NCI-H1436 treated with DMSO at 0.1 percent for 48 hours (cell line): ENCODE data around the gene TOM1L2.
A peak's percentile ranks its signal among the peaks of the same experiment; 100 is the strongest.

ENCODE experiments used
- DNase-seq: peaks from one replicate; lab custom pipeline; 2025; lab: John Stamatoyannopoulos, UW

TOM1L2 gene

DNA sequence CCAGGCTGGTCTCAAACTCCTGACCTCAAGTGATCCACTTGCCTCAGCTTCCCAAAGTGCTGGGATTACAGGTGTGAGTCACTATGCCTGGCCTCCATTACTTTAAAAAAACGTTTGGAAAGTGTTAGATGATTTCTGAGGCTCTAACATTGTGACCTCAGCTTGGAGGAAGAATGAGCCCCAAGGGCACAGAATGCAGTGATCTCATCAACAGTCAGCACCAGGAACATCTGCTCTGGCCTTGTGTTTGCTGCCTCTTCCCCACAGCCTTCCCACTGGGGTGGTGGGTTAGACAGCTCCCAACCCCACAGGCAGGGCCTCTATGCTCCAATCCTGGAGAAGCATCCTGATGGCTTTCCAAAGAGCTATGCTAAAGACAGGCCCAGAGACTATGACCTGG is 97.7 kb downstream of the TOM1L2 start:
- no peak for DNase-seq

DNA sequence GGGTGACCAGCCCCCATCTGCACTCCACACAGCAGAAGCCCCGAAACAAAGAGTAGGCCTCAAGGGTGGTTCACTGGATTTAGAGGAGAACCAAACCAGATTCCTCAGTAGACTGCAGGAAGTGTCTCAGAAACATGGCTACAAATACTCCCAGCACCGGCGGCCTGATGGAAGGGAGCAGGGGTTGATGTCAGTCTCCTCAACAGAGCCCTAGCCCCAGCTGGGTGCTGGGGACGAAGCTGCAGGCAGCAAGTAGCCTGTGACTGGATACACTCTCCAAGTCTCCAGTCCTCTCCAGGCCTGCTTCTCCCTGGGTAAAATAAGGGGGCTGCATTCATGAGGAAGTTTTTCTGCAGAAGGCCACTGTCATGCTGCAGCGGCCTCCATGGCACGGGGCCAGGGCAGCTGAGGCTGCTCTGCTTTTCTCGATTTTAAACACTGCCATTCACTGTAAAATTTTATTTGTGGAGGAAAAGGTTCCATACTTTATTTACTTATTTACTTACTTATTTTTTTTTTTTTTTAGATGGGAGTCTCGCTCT is 98.7 kb downstream of the TOM1L2 start:
- no peak for DNase-seq

DNA sequence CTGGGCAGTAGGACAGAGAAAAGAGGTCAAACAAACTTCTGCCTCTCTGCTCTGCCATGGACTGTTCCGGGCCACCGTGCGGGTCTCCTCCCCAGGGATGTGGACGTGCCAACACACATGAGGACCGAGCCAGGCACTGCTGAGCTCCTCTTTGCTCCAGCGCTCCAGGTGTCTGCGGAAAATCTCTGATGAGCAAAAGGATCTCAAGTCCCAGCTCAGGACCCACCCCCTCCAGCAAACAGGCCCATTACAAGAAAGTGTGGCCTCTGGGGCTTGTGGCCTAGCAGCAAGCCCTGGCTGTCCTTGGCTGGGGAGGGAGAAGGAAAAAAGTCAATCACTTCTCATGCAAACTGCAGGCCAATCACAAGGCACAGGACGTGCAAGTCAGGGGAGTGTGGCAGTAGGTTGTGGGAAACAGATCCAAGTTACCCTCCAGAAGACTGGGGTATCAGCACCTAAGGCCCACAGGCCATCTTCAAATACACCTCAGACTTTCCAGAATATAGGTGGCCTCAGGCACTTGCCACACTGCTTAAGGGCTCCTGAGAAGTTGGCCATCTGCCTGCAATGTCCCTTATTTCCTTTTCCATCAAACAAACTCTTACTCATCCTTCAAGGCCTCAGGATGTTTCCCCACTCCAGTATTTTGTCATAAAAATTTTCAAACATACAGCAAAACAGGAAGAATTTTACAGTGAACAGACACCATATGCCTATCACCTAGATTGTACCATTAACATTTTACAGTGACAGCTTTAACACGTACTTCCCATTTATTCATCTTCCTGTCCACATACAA is 99.5 kb downstream of the TOM1L2 start:
- no peak for DNase-seq

DNA sequence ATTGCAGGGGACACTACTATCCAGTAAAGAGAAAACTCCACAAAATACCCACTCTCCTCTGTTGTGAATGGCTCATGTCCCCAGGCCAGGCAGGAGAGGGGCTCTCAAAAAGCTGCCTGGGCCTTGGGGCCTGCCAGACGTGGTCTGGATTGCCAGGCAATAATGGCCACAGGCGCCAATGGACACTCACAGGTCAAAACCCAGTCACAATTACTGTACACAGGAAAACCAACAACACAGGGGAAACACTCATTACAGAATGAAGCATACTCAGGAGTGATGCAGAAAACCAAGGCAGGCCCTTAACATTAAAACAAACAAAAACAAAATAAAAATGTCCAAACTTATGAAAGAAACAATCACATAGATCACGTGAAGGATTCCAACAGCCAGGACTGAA is 100.3 kb downstream of the TOM1L2 start:
- no peak for DNase-seq

DNA sequence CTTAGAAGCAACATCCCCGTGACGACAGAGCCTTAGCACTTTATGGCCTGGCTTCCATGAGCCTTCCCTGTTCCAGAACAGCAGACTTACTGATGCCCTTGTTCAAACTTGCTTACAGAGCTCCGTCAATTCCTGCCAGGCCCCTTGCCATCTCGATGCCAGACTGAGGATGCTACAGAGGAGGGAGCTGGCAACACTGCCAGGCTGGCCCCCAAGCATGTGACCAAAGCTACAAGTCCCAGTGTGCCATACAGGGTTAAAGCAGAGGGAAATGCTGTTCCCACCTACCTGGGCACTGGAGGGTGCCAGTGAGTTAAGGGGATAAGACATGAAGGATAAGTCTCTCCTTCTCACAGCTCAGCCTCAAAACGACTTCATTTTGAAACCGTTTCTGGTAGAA is 102.0 kb downstream of the TOM1L2 start:
- DNase-seq: no peak

DNA sequence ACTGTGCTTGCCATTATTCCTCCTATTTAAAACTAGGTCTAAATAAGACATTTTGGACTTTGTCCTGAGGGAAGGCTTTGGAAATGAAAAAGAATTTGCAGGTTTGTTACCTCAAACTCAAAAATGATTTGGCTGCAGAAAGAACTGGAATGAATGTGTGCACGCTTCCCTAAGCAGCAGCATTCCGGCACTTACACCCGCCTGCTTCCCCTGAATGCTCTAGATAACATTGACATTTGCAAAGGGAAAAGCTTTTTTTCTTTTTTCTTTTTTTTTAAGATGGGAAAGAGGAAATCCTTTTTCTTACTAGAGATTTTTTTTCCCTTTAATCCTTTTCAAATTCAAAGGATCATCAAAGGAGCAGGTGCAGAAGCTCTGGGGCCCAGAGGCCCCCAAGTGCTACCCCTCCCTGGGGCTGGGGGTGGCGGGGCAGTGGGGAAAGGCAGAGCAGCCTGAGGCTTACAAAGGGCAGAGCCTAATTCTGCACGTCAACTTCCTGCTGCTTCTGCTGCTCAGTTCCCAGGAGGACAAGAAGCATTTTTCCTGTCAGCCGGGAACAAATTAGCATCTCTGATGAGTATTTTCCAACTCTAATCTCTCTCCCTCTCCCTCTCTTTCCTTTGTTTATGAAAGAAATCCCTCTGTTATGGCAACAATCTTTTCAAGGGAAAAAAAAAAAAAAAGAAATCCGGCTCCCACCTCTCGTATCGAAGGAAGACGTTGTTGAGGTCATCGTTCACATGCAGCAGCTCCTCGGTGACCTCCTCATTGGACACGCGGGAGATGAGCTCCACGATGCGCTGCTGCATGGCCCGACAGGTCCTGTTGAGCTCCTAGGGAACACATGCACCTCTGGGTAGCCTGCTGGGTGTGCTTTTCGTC is 103.3 kb downstream of the TOM1L2 start:
- DNase-seq: no peak

DNA sequence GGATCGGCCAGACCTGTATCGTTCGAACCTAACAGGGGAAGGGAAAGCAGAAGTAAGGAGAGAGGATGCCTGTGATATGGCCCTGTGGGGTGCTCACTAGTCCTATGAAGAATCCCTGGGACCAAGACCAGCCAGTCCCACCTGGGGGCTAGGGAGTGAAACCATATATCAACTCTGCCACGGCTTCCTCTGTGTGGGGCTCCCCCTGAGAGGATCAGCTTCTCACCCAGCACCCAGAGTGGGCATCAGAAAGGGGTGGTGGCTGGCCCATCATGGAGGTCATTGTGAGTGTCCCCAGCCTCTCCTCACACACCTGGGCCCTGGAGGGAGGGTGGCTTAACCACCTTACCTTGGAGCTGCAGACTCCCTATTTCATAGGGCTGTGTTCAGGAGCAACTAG is 105.3 kb downstream of the TOM1L2 start:
- no peak for DNase-seq

DNA sequence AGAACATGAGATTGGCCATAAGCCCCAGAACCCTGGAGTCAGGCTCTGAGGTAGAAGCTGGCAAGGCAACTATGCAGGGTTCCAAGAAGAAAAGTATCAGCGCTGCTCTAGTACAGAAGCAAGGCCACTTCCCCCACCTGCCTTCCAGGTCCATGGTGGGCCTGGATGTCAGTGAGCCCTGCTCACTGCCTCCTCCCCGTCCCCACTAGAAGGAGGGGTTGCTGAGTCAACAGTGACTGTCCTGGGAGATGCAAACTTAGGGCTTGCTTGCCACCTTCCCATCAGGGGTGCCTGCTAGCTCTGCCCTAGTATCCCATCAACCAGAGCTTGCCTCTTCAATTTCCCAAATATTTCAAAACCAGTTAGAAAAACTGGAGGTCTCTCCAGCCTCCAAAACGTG is 105.8 kb downstream of the TOM1L2 start:
- DNase-seq: no peak

DNA sequence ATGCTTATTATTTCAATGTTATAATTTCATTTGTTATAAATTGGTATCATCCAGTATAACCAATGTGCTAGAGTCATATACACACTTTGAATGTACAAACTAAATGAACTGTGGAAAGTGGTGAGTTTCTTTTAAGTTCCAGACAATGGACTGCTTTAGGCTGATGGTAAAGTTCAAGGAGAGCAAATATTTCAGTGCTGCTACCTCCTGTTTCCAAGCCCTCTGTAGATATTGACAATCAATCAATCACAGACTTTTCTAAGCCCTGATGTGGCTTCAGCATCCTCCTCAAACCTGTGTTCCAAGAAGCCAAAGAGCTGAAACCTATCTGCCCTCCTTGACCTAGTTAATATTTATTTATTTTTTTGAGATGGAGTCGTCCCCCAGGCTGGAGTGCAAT is 107.2 kb downstream of the TOM1L2 start:
- DNase-seq: no peak

DNA sequence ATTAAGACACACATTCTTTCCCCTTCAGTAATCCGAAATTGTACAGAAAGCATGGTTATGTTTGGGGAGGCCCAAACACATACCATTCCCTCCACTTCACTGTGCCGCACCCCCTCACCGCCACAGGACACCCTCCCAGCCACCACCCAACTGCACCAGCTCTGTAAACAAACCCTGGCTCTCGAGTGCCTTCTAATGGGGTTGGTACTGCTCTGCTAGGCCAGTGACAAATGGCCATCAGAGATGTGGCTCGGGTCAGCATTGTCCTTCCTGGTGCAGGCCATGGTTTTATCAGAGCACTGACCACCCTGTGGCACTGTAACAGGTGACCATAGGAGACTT is 111.5 kb downstream of the TOM1L2 start:
- DNase-seq: no peak

DNA sequence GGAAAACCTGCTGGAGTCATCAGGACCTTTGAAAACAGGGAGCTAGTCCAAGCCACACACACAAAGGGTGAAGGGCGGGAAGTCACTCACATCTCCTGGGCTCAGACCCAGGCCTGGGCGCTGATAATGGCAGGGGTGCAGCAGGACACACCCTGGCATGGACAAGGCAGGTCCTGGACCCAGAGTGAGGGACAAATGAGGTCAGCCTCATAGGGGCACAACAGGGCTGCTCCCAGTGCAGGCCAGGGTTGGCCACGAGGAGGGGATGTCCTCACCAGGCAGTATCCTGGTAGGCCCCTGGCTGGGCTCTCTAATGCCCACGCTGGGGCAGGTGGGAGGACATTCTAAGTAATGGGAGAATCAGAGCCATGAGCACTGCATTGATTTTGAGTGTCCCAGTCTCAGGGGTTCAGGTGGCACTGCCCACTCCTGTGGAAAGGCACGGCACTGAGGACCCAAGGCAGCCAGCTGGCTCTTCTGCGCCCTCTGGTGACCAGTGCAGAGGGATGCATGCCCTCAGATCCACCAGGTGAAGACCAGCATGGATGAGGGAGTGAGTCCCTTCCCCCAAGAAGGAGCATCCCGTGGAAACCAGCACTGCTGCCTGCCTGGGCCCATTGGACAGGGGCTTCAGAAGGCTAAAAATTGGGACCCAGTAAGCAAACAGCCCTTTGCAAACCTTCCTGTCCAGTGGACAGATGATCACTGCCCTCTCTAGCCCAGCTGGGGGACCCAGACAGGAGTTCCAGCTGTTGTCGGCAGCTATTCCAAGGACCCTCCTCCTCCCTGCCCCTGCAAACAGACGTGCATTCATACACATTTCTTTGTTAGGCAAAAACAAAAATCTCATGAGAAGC is 112.1 kb downstream of the TOM1L2 start:
- no peak for DNase-seq

DNA sequence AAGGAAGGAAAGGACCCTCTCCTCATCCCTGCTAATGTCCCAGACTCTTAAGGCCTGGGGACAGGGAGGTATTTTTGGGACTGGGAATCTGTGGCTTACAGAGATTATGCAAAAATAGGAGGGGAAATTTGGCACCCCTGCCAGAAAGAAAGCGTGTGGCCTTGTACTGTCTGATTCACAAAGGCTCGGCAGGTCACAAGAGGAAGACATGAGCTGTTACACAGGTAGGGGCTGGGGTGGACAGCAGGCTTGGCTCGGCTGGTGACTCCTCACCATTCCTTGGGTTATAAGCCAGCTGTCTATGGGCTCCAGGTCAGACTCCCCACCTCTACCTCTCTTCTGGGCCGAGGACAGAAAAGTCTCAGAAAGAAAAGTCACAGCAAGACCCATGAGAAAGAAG is 114.7 kb downstream of the TOM1L2 start:
- DNase-seq: no peak

DNA sequence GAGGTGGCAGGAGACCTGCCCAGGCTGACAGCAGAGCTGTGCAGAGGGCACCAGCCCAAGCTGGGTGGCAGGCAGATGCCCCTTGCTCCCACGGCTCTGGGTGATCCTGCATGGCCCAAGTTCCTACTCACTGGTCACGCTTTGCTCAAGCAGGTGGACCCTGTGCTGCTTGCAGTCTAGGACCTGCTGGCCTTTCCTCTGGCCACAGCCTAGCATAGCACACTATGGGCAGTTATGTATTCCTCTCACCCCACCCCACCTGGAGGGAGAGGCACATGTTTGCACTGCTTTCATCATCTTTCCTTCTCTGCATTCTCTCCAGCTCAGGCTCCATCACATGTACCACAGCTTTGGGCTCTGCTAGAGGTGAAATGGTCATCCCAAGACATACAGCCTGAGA is 115.8 kb downstream of the TOM1L2 start:
- DNase-seq: no peak

DNA sequence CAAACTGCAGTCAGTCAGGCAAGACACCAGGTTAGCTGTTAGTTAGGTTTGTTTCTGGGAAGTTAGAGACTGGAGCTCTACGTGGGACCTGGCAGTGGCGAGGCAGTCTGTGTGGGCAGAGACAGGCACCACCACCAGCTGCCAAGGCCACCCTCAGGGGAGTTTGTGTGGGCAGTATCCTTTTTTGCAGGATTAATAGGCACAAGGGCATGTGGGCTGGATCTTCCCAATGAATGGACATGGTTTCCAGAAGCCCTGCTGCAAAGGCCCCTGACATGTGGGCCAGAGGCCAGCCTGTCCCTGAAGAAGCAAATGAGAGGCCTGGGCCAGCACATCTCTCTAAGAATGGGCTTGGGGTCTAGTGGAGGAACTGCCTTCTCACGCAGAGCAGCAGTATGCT is 116.2 kb downstream of the TOM1L2 start:
- no peak for DNase-seq

DNA sequence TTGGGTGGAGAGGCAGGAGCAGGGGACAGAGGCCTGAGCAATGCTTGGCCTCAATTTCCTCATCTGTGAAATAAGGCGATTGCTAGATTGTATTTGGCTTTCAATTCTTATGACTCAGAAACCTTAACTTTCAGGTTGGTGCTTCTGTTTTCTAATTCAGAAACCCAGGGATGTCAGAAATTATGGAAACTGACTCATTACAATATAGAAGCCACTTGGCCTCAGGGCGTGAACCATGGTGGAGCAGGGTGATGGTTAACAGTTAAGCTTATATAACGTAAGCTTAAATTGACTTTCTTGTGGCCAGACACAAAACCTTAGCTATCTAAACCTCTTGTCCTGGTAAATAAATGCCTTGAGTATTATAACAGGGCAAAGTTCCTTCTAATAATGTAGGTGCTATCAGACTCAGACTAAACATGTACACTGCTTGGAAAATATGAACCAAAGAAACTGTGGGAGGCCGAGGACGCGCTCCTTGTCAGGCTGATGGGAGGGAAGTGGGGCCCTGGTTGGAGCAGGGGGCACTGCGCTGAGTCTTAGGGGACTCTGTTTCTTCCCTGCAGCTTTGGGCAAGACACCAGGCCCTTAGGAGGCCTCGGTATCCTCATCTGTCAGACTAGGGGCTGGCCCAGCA is 118.3 kb downstream of the TOM1L2 start:
- DNase-seq: no peak

DNA sequence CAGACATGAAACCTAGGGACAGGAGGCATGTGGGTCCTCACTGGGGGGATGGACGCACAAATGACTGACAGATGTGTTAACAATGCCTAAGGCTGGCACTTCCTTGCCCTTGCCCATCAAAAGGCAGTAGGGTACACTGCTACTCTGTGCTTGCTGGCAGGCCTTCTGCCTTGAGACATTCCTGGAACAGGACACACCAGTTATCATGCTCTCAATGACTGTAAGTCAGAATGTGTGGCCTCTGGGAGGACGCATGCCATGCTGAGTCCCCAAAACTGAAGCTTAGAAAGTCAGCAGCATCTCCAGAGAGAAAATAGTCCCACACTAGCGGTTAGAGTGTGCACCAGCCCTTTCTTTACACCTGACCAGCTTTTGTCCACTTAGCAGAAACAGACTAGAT is 119.3 kb downstream of the TOM1L2 start:
- DNase-seq: no peak

DNA sequence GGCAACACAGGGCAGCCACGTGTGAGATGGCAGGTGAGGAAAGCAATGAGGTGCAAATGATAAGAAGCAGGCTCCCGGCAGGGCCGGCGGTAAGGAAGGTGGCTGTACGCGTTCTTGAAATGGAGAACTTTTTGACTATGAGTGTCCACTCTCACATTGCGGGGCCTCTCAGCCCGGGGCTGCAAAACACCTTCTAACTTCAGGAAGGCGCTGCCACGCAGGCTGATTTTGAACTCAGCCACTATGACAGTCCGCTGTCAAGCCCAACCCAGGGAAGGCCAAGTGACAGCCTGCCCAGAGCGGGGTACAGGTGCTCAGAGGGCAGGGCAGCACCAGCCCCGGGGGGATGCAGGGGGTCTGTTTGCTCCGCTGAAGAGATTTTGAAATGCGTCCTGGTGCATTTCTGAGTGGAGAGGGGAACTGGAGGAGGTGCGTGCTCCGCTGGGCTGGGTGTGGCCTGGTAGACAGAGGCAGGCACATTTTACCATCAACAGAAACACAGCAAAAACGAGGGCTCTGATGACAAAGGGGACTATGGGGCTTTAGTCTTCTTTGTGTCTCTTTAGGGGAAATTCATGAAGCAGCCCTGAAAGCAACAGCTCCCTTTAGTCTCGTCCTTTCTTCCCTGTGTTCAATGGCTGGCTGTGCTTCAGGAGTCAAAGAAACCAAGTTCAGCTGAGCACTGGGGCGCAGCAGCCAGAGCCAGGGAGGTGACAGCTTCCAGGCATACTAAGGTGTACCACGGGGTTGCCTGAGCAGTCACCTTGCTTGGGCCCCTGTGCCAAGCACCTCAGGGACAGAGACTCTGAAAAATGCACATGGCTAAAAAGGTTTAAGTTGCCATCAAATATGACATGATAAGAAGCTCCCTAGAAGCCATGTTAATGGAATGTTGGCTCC is 120.8 kb downstream of the TOM1L2 start:
- DNase-seq: no peak

DNA sequence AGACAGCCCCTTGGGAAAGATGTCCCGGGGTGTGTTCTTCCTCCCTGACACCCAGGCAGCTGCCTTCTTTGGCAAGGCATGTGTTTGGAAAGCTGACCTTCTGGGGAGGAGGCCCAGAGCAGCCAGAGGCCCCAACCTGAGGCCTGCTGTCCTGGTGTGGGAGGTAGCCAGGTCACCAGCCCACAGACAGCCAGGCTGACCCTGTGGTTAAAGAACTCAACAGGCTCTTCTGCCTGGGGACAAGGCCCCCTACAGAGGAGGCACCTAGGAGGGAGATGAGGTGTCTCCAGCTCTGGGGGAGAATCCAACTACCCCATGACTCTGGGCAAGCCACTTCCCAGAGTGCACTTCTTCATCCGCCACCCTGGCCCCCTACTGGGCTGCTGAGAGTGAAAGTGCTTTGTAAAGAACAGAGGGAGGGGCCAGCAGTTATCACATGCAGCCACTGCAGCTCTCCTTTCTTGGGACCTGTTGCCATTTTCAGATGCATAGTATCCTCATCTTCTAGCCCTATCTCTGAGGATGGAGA is 122.3 kb downstream of the TOM1L2 start:
- peak; percentile 44 for DNase-seq

DNA sequence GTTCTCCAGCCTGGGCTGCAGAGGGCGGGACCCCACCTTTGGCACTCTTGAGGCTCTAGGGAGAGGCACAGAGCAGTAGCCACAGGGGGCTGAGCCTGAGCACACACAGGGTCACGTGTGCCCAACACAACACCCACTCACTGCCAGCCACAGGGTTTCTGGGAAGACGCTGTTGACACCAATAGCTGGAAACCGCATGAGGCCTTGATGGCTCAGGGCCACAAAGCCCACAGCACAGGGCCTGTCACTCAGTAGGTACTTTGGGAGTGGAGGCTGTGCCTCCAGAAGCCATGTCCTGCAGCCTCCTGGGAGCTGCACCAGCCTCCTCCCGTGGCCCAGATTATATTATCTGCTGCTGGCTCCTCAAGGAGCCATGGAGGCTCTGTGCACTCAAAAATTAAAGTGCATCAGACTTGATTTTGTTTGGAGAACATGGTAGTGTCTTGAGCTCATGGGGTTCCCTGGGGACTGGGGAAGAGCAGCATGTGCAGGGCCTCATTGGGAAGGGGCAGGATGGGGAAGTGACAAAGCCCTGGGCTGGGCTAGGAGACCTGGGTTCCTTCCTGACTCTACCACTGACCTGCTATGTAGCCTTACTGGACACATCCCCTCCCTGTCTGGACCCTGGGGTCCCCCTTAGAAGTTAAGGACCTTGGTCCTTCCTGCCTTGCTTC is 122.9 kb downstream of the TOM1L2 start:
- peak; percentile 32 for DNase-seq
